GM12878 (cell line): Measurements from ENCODE around the gene RDH12. TPM values are rescaled to one million over a fixed set of nuclear protein-coding genes. Genes with fewer than 3 reads are reported as not detected.

Experiments used
- ASH2L ChIP-seq: fragments of 300-600, 200-600 bp; sonication (generic); IDR thresholded peaks from 2 replicates; pipeline ENCODE4 v1.6.1; 2017; ENCODE audit warnings: low read depth, mild to moderate bottlenecking, borderline replicate concordance
- BRCA1 ChIP-seq: IDR thresholded peaks from 2 replicates; pipeline ENCODE4 v1.6.1; 2011; ENCODE audit warnings: low read depth, low read length, improper control_type of control experiment
- CBFB ChIP-seq: IDR thresholded peaks from 2 replicates; pipeline ENCODE4 v1.6.1; 2016; ENCODE audit warnings: antibody characterized with exemption, low read depth
- CREB1 ChIP-seq: IDR thresholded peaks from 2 replicates; pipeline ENCODE4 v1.6.1; 2012; ENCODE audit warnings: low read depth, mild to moderate bottlenecking, inconsistent platforms
- EED ChIP-seq: sonication (generic); IDR thresholded peaks from 2 replicates; pipeline ENCODE4 v1.6.1; 2016; ENCODE audit warnings: antibody characterized with exemption, low read depth
- FOS ChIP-seq: IDR thresholded peaks from 3 replicates; pipeline ENCODE4 v1.6.1; 2011; ENCODE audit warnings: borderline replicate concordance; ENCODE audit not compliant: insufficient read length; ENCODE audit errors: extremely low read depth
- KLF5 ChIP-seq: fragments of 450-650 bp; IDR thresholded peaks from 2 replicates; pipeline ENCODE4 v1.6.1; 2014; ENCODE audit warnings: mild to moderate bottlenecking; ENCODE audit not compliant: partially characterized antibody
- MYC ChIP-seq: IDR thresholded peaks from 2 replicates; pipeline ENCODE4 v1.6.1; 2011; ENCODE audit warnings: mild to moderate bottlenecking, low read length, moderate library complexity, inconsistent platforms; ENCODE audit not compliant: insufficient read depth, insufficient replicate concordance, insufficient read length, severe bottlenecking
- NFIC ChIP-seq: IDR thresholded peaks from 2 replicates; pipeline ENCODE4 v1.6.1; 2012; ENCODE audit warnings: low read depth, mild to moderate bottlenecking, inconsistent platforms, low read length, moderate library complexity
- NFYA ChIP-seq: IDR thresholded peaks from 2 replicates; pipeline ENCODE4 v1.6.1; 2011; ENCODE audit warnings: low read depth, mild to moderate bottlenecking, low read length, improper control_type of control experiment, borderline replicate concordance
- NR2C1 ChIP-seq: fragments of 450-650 bp; IDR thresholded peaks from 2 replicates; pipeline ENCODE4 v1.6.1; 2017; ENCODE audit warnings: antibody characterized with exemption, mild to moderate bottlenecking, moderate library complexity
- RUNX3 ChIP-seq: IDR thresholded peaks from 2 replicates; pipeline ENCODE4 v1.6.1; 2012; ENCODE audit warnings: low read length, inconsistent platforms
- SIX5 ChIP-seq: IDR thresholded peaks from 2 replicates; pipeline ENCODE4 v1.6.1; 2011; ENCODE audit warnings: mild to moderate bottlenecking, low read depth, low read length, moderate library complexity; ENCODE audit not compliant: severe bottlenecking
- SMAD5 ChIP-seq: IDR thresholded peaks from 2 replicates; pipeline ENCODE4 v1.6.1; 2016; ENCODE audit warnings: antibody characterized with exemption, low read depth
- SP1 ChIP-seq: IDR thresholded peaks from one replicate; pipeline ENCODE4 v1.6.1; 2011; ENCODE audit warnings: low read depth, low read length
- SUZ12 ChIP-seq: fragments of 200-600 bp; sonication (generic); IDR thresholded peaks from one replicate; pipeline ENCODE4 v1.6.1; 2018; ENCODE audit warnings: antibody characterized with exemption, mild to moderate bottlenecking; ENCODE audit not compliant: unreplicated experiment
- ZNF207 ChIP-seq: fragments of 450-650 bp; IDR thresholded peaks from 2 replicates; pipeline ENCODE4 v1.6.1; 2014; ENCODE audit warnings: antibody characterized with exemption, mild to moderate bottlenecking, borderline replicate concordance
- ZNF274 ChIP-seq: IDR thresholded peaks from one replicate; pipeline ENCODE4 v1.8.0; 2011; ENCODE audit not compliant: insufficient read length, insufficient read depth
- ZNF384 ChIP-seq: IDR thresholded peaks from 2 replicates; pipeline ENCODE4 v1.6.1; 2012; ENCODE audit warnings: low read depth, mild to moderate bottlenecking, low read length, improper control_type of control experiment, borderline replicate concordance
- polyA plus RNA-seq, 11 experiments: library from polyadenylated mRNA; depleted of rRNA in 4 of 11; unstranded in 6 of 11; stranded (reverse) in 5 of 11; fragments of >200 nt; fragmentation: Nextera tagmentation in 4 of 11; fragmentation: Illumina TruSeq in 1 of 11; extraction: Ambion mirVana in 4 of 11; extraction: Trizol in 1 of 11; gene quantifications; 1 replicate in 1 of 11; 2 replicates in 10 of 11; pipeline versions ENCODE4 v1.2.1 to v1.2.3, GENCODE V29; 2011 to 2016; ENCODE audit warnings: inconsistent platforms in 2 of 11, missing spikeins in 2 of 11, low read depth in 1 of 11
- total RNA-seq, 4 experiments: library from RNA; depleted of rRNA in 3 of 4; stranded (reverse); fragments of >200 nt in 3 of 4; fragmentation: Illumina TruSeq in 1 of 4; extraction: Trizol in 1 of 4; gene quantifications; 2 replicates each; pipeline versions ENCODE4 v1.2.1 to v1.2.3, GENCODE V29; 2013 to 2021
- TF ChIP-seq, protein P1 (sequence below): fragments of 450-650 bp; formaldehyde crosslinking; IDR thresholded peaks from 2 replicates; pipeline ENCODE4 v1.5.0; 2022; ENCODE audit warnings: mild to moderate bottlenecking, missing genetic modification characterization
- TF ChIP-seq, protein P2 (sequence below): IDR thresholded peaks from 2 replicates; pipeline ENCODE4 v1.6.1; 2012; ENCODE audit warnings: low read length, inconsistent platforms
- TF ChIP-seq, protein P3 (sequence below): fragments of 450-650 bp; IDR thresholded peaks from 2 replicates; pipeline ENCODE4 v1.6.1; 2017; ENCODE audit warnings: mild to moderate bottlenecking, moderate library complexity

The RDH12 gene
- total and polyA plus RNA-seq, 10 of the 15 experiments (the other 5 are each of a cell fraction or from before 2014, with no cell fraction given), result not detected

DNA sequence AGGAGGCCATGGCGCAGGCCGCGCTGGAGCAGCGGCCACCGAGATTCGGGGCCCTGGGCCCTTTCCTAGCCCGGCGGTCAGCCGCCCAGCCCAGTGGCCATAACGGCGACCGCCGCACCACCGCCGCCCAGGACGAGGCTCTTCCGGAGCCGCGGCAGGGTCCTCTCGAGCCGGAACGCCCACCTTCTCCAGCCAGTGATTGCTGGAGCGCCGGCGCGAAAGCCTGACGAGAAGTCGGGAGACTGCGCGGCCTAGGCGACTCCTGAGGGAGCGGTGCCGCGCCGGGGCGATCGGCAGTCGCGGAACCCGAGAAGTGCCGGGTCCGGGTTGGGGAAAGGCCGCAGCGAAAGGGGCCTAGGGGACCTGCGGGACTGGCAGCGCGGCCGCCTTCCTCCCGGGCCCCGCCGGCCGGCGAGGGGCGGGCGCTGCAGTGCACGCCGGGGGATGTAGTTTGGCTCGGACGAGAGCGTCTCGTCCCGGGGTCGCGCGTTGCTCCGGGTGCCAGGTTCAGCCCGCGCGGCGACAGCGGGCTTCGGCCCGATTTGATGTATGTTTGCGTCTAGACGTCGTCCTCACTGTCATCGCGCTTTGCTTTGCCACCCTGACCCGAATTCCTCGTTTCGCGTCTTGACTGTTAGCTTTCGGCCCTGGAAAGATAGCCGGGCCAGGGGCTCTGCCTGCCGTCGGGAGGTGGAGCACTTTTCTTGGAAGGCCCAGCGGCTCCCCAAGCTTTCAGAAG, 27.0 kb upstream of the RDH12 start, which contains the start of gene VTI1B (continued):
- TF ChIP-seq CREB1, result no peak; the same call in 1 of the 2 replicates
- no peak for TF ChIP-seq FOS
- TF ChIP-seq, protein P1, sequence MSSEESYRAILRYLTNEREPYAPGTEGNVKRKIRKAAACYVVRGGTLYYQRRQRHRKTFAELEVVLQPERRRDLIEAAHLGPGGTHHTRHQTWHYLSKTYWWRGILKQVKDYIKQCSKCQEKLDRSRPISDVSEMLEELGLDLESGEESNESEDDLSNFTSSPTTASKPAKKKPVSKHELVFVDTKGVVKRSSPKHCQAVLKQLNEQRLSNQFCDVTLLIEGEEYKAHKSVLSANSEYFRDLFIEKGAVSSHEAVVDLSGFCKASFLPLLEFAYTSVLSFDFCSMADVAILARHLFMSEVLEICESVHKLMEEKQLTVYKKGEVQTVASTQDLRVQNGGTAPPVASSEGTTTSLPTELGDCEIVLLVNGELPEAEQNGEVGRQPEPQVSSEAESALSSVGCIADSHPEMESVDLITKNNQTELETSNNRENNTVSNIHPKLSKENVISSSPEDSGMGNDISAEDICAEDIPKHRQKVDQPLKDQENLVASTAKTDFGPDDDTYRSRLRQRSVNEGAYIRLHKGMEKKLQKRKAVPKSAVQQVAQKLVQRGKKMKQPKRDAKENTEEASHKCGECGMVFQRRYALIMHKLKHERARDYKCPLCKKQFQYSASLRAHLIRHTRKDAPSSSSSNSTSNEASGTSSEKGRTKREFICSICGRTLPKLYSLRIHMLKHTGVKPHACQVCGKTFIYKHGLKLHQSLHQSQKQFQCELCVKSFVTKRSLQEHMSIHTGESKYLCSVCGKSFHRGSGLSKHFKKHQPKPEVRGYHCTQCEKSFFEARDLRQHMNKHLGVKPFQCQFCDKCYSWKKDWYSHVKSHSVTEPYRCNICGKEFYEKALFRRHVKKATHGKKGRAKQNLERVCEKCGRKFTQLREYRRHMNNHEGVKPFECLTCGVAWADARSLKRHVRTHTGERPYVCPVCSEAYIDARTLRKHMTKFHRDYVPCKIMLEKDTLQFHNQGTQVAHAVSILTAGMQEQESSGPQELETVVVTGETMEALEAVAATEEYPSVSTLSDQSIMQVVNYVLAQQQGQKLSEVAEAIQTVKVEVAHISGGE (CRISPR knock-in tag), result no peak
- TF ChIP-seq MYC, result peak; percentile 98
- TF ChIP-seq, protein P2, sequence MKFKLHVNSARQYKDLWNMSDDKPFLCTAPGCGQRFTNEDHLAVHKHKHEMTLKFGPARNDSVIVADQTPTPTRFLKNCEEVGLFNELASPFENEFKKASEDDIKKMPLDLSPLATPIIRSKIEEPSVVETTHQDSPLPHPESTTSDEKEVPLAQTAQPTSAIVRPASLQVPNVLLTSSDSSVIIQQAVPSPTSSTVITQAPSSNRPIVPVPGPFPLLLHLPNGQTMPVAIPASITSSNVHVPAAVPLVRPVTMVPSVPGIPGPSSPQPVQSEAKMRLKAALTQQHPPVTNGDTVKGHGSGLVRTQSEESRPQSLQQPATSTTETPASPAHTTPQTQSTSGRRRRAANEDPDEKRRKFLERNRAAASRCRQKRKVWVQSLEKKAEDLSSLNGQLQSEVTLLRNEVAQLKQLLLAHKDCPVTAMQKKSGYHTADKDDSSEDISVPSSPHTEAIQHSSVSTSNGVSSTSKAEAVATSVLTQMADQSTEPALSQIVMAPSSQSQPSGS, result no peak
- peak; percentile 92 for TF ChIP-seq SP1
- TF ChIP-seq, protein P3, sequence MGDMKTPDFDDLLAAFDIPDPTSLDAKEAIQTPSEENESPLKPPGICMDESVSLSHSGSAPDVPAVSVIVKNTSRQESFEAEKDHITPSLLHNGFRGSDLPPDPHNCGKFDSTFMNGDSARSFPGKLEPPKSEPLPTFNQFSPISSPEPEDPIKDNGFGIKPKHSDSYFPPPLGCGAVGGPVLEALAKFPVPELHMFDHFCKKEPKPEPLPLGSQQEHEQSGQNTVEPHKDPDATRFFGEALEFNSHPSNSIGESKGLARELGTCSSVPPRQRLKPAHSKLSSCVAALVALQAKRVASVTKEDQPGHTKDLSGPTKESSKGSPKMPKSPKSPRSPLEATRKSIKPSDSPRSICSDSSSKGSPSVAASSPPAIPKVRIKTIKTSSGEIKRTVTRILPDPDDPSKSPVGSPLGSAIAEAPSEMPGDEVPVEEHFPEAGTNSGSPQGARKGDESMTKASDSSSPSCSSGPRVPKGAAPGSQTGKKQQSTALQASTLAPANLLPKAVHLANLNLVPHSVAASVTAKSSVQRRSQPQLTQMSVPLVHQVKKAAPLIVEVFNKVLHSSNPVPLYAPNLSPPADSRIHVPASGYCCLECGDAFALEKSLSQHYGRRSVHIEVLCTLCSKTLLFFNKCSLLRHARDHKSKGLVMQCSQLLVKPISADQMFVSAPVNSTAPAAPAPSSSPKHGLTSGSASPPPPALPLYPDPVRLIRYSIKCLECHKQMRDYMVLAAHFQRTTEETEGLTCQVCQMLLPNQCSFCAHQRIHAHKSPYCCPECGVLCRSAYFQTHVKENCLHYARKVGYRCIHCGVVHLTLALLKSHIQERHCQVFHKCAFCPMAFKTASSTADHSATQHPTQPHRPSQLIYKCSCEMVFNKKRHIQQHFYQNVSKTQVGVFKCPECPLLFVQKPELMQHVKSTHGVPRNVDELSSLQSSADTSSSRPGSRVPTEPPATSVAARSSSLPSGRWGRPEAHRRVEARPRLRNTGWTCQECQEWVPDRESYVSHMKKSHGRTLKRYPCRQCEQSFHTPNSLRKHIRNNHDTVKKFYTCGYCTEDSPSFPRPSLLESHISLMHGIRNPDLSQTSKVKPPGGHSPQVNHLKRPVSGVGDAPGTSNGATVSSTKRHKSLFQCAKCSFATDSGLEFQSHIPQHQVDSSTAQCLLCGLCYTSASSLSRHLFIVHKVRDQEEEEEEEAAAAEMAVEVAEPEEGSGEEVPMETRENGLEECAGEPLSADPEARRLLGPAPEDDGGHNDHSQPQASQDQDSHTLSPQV, result peak; percentile 99
- no peak for TF ChIP-seq NFYA
- no peak for TF ChIP-seq NFIC
- peak; percentile 82 for TF ChIP-seq SIX5
- peak; percentile 98 for TF ChIP-seq ZNF207
- no peak for TF ChIP-seq BRCA1
- TF ChIP-seq RUNX3, result peak; percentile 44
- peak; percentile 47; the same call in 1 of the 2 replicates for TF ChIP-seq EED
- TF ChIP-seq ZNF384, result no peak
- TF ChIP-seq NR2C1, result peak; percentile 76
- 0 out of 2 replicates have a peak, but pooled peaks have one; percentile 56 for TF ChIP-seq ASH2L
- TF ChIP-seq ZNF274, result no peak
- TF ChIP-seq SUZ12, result no peak
- TF ChIP-seq CBFB, result peak; percentile 52; the same call in 1 of the 2 replicates
- TF ChIP-seq KLF5, result peak; percentile 87
- TF ChIP-seq SMAD5, result 0 out of 2 replicates have a peak, but pooled peaks have one; percentile 45
